GM23338 (cell line): Measurements from ENCODE around the gene MYO7B. TPM values are rescaled to one million over a fixed set of nuclear protein-coding genes. Genes with fewer than 3 reads are reported as not detected.

Source experiments
- EZH2 ChIP-seq: fragments of 200-600 bp; sonication (generic); IDR thresholded peaks from one replicate; pipeline ENCODE4 v1.8.0; 2017; ENCODE audit warnings: antibody characterized with exemption, mild to moderate bottlenecking, low read depth; ENCODE audit not compliant: unreplicated experiment
- EZH2phosphoT487 ChIP-seq: fragments of 200-600 bp; sonication (generic); IDR thresholded peaks from one replicate; pipeline ENCODE4 v1.8.1; 2018; ENCODE audit warnings: antibody characterized with exemption; ENCODE audit not compliant: unreplicated experiment
- JUNB ChIP-seq: IDR thresholded peaks from one replicate; pipeline ENCODE4 v1.6.1; 2016; ENCODE audit warnings: antibody characterized with exemption; ENCODE audit not compliant: unreplicated experiment
- POLR2AphosphoS5 ChIP-seq: IDR thresholded peaks from 2 replicates; pipeline ENCODE4 v1.6.1; 2016; ENCODE audit warnings: antibody characterized with exemption, low read depth
- STAT1 ChIP-seq: IDR thresholded peaks from one replicate; pipeline ENCODE4 v1.6.1; 2016; ENCODE audit warnings: antibody characterized with exemption; ENCODE audit not compliant: unreplicated experiment
- ZNF114 ChIP-seq: fragments of 250-450 bp; sonication (Bioruptor Pico); IDR thresholded peaks from 2 replicates; pipeline ENCODE4 v1.5.0; 2020; ENCODE audit warnings: mild to moderate bottlenecking, moderate library complexity
- polyA plus RNA-seq: library from polyadenylated mRNA; unstranded; fragments of >200 nt; fragmentation: Nextera tagmentation; extraction: Ambion mirVana; gene quantifications from 2 replicates; pipeline ENCODE4 v1.2.1, GENCODE V29; 2016
- total RNA-seq: library from RNA; depleted of rRNA; stranded (reverse); fragments of >200 nt; shearing (Covaris generic); gene quantifications from 2 replicates; pipeline ENCODE4 v1.2.3, GENCODE V29; 2014
- TF ChIP-seq, protein P1 (sequence below): fragments of 250-450 bp; sonication (Bioruptor Pico); IDR thresholded peaks from 2 replicates; pipeline ENCODE4 v1.5.0; 2020; ENCODE audit warnings: mild to moderate bottlenecking, moderate library complexity
- TF ChIP-seq, protein P2 (sequence below), 2 experiments: fragments of 200-600 bp in 1 of 2; sonication (generic) in 1 of 2; conservative IDR thresholded peaks; 2 replicates each; pipeline versions ENCODE4 v1.5.1 to v1.6.1; 2016 to 2017; ENCODE audit warnings: antibody characterized with exemption in 2 of 2, low read depth in 2 of 2, mild to moderate bottlenecking in 2 of 2, moderate library complexity in 1 of 2
- TF ChIP-seq, protein P3 (sequence below): IDR thresholded peaks from one replicate; pipeline ENCODE4 v1.6.1; 2018; ENCODE audit warnings: antibody characterized with exemption; ENCODE audit not compliant: unreplicated experiment

Gene MYO7B
- total and polyA plus RNA-seq, 2 experiments from 2014 or later: not detected

DNA sequence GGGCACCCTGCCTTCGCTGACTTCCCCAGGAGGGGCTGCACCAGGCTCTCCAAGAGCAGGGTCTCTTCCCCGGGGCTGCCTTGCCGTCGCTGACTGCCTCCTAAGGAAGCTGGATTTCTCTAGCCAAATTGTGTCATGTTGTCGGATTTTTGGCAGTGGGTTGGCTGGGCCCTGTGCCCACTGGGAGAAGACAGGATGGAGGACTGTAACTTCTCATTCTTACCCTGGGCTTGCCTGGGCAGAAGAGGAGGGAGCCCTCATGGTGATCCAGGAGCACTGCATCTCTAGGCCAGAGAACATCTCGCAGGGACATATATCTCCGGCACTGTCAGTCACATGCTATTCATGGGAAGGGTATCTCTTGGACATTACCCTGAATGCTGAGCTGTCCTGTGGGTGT lies 6.3 kb downstream of the MYO7B start (continued):
- TF ChIP-seq, protein P1, sequence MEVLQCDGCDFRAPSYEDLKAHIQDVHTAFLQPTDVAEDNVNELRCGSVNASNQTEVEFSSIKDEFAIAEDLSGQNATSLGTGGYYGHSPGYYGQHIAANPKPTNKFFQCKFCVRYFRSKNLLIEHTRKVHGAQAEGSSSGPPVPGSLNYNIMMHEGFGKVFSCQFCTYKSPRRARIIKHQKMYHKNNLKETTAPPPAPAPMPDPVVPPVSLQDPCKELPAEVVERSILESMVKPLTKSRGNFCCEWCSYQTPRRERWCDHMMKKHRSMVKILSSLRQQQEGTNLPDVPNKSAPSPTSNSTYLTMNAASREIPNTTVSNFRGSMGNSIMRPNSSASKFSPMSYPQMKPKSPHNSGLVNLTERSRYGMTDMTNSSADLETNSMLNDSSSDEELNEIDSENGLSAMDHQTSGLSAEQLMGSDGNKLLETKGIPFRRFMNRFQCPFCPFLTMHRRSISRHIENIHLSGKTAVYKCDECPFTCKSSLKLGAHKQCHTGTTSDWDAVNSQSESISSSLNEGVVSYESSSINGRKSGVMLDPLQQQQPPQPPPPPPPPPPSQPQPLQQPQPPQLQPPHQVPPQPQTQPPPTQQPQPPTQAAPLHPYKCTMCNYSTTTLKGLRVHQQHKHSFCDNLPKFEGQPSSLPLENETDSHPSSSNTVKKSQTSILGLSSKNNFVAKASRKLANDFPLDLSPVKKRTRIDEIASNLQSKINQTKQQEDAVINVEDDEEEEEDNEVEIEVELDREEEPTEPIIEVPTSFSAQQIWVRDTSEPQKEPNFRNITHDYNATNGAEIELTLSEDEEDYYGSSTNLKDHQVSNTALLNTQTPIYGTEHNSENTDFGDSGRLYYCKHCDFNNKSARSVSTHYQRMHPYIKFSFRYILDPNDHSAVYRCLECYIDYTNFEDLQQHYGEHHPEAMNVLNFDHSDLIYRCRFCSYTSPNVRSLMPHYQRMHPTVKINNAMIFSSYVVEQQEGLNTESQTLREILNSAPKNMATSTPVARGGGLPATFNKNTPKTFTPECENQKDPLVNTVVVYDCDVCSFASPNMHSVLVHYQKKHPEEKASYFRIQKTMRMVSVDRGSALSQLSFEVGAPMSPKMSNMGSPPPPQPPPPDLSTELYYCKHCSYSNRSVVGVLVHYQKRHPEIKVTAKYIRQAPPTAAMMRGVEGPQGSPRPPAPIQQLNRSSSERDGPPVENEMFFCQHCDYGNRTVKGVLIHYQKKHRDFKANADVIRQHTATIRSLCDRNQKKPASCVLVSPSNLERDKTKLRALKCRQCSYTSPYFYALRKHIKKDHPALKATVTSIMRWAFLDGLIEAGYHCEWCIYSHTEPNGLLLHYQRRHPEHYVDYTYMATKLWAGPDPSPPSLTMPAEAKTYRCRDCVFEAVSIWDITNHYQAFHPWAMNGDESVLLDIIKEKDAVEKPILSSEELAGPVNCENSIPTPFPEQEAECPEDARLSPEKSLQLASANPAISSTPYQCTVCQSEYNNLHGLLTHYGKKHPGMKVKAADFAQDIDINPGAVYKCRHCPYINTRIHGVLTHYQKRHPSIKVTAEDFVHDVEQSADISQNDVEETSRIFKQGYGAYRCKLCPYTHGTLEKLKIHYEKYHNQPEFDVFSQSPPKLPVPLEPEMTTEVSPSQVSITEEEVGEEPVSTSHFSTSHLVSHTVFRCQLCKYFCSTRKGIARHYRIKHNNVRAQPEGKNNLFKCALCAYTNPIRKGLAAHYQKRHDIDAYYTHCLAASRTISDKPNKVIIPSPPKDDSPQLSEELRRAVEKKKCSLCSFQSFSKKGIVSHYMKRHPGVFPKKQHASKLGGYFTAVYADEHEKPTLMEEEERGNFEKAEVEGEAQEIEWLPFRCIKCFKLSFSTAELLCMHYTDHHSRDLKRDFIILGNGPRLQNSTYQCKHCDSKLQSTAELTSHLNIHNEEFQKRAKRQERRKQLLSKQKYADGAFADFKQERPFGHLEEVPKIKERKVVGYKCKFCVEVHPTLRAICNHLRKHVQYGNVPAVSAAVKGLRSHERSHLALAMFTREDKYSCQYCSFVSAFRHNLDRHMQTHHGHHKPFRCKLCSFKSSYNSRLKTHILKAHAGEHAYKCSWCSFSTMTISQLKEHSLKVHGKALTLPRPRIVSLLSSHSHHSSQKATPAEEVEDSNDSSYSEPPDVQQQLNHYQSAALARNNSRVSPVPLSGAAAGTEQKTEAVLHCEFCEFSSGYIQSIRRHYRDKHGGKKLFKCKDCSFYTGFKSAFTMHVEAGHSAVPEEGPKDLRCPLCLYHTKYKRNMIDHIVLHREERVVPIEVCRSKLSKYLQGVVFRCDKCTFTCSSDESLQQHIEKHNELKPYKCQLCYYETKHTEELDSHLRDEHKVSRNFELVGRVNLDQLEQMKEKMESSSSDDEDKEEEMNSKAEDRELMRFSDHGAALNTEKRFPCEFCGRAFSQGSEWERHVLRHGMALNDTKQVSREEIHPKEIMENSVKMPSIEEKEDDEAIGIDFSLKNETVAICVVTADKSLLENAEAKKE (CRISPR knock-in tag): no peak
- no peak for TF ChIP-seq POLR2AphosphoS5
- no peak for TF ChIP-seq EZH2
- no peak for TF ChIP-seq EZH2phosphoT487
- no peak for TF ChIP-seq JUNB
- no peak for TF ChIP-seq STAT1
- TF ChIP-seq, protein P2, sequence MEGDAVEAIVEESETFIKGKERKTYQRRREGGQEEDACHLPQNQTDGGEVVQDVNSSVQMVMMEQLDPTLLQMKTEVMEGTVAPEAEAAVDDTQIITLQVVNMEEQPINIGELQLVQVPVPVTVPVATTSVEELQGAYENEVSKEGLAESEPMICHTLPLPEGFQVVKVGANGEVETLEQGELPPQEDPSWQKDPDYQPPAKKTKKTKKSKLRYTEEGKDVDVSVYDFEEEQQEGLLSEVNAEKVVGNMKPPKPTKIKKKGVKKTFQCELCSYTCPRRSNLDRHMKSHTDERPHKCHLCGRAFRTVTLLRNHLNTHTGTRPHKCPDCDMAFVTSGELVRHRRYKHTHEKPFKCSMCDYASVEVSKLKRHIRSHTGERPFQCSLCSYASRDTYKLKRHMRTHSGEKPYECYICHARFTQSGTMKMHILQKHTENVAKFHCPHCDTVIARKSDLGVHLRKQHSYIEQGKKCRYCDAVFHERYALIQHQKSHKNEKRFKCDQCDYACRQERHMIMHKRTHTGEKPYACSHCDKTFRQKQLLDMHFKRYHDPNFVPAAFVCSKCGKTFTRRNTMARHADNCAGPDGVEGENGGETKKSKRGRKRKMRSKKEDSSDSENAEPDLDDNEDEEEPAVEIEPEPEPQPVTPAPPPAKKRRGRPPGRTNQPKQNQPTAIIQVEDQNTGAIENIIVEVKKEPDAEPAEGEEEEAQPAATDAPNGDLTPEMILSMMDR (conservative IDR thresholded peaks at IDR 0.05; ENCODE audit: low read depth in 2 of 2): no peak
- TF ChIP-seq ZNF114: no peak
- TF ChIP-seq, protein P3, sequence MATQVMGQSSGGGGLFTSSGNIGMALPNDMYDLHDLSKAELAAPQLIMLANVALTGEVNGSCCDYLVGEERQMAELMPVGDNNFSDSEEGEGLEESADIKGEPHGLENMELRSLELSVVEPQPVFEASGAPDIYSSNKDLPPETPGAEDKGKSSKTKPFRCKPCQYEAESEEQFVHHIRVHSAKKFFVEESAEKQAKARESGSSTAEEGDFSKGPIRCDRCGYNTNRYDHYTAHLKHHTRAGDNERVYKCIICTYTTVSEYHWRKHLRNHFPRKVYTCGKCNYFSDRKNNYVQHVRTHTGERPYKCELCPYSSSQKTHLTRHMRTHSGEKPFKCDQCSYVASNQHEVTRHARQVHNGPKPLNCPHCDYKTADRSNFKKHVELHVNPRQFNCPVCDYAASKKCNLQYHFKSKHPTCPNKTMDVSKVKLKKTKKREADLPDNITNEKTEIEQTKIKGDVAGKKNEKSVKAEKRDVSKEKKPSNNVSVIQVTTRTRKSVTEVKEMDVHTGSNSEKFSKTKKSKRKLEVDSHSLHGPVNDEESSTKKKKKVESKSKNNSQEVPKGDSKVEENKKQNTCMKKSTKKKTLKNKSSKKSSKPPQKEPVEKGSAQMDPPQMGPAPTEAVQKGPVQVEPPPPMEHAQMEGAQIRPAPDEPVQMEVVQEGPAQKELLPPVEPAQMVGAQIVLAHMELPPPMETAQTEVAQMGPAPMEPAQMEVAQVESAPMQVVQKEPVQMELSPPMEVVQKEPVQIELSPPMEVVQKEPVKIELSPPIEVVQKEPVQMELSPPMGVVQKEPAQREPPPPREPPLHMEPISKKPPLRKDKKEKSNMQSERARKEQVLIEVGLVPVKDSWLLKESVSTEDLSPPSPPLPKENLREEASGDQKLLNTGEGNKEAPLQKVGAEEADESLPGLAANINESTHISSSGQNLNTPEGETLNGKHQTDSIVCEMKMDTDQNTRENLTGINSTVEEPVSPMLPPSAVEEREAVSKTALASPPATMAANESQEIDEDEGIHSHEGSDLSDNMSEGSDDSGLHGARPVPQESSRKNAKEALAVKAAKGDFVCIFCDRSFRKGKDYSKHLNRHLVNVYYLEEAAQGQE: no peak
